Osteoblast (primary cell): ENCODE results near the gene DCLK2. TPM values are rescaled to one million over a fixed set of nuclear protein-coding genes. Genes with fewer than 3 reads are reported as not detected.

Experiments used
- DNase-seq: peaks from one replicate; pipeline ENCODE4 v3.0.0; 2011; ENCODE audit warnings: low spot score, mixed read lengths; ENCODE audit not compliant: insufficient read length; ENCODE audit errors: missing footprints
- H2AFZ ChIP-seq: 2 replicates; pipeline ENCODE4 v1.6.0; 2011; ENCODE audit warnings: mild to moderate bottlenecking, low read length
- H3K27ac ChIP-seq: 2 replicates; pipeline ENCODE4 v1.5.1; 2011; ENCODE audit warnings: mild to moderate bottlenecking, low read depth, low read length, moderate library complexity
- H3K27me3 ChIP-seq: 2 replicates; pipeline ENCODE4 v1.6.0; 2012; ENCODE audit warnings: mild to moderate bottlenecking, control low read depth, inconsistent platforms, low read length, moderate library complexity; ENCODE audit not compliant: insufficient read depth
- H3K36me3 ChIP-seq: 2 replicates; pipeline ENCODE4 v1.5.1; 2011; ENCODE audit warnings: mild to moderate bottlenecking, low read length, control low read depth, moderate library complexity; ENCODE audit not compliant: insufficient read depth
- H3K4me1 ChIP-seq: 2 replicates; pipeline ENCODE4 v1.5.1; 2011; ENCODE audit warnings: mild to moderate bottlenecking, low read length, control low read depth, moderate library complexity; ENCODE audit not compliant: insufficient read depth
- H3K4me2 ChIP-seq: 2 replicates; pipeline ENCODE4 v1.6.0; 2011; ENCODE audit warnings: mild to moderate bottlenecking, low read length; ENCODE audit not compliant: insufficient read depth
- H3K4me3 ChIP-seq: fragments of 200-600 bp; sonication (generic); 3 replicates; pipeline ENCODE4 v1.5.1; 2012; ENCODE audit warnings: mild to moderate bottlenecking, low read length, inconsistent platforms; ENCODE audit not compliant: insufficient read depth
- H3K79me2 ChIP-seq: 2 replicates; pipeline ENCODE4 v1.6.0; 2012; ENCODE audit warnings: mild to moderate bottlenecking, low read length, control low read depth, inconsistent platforms; ENCODE audit not compliant: insufficient read depth
- H3K9me3 ChIP-seq: 2 replicates; pipeline ENCODE4 v1.5.1; 2011; ENCODE audit warnings: low read depth, low read length, control low read depth
- H4K20me1 ChIP-seq: 2 replicates; pipeline ENCODE4 v1.6.0; 2012; ENCODE audit warnings: mild to moderate bottlenecking, low read length, control low read depth; ENCODE audit not compliant: insufficient read depth
- total RNA-seq: library from RNA; depleted of rRNA; stranded (reverse); fragments of >200 nt; gene quantifications from 2 replicates; pipeline ENCODE4 v1.2.3, GENCODE V29; 2012
- TF ChIP-seq, protein P1 (sequence below): IDR thresholded peaks from 2 replicates; pipeline ENCODE4 v1.5.1; 2011; ENCODE audit warnings: mild to moderate bottlenecking, low read depth, low read length, moderate library complexity; ENCODE audit errors: extremely low read depth

The DCLK2 gene
- total RNA-seq, 1 donor: 11.6 TPM

GRCh38 chr4:150136036-150136435 lies 57.8 kb downstream of the DCLK2 start:
- H2AFZ ChIP-seq: no peak overlapping the region
- TF ChIP-seq, protein P1, sequence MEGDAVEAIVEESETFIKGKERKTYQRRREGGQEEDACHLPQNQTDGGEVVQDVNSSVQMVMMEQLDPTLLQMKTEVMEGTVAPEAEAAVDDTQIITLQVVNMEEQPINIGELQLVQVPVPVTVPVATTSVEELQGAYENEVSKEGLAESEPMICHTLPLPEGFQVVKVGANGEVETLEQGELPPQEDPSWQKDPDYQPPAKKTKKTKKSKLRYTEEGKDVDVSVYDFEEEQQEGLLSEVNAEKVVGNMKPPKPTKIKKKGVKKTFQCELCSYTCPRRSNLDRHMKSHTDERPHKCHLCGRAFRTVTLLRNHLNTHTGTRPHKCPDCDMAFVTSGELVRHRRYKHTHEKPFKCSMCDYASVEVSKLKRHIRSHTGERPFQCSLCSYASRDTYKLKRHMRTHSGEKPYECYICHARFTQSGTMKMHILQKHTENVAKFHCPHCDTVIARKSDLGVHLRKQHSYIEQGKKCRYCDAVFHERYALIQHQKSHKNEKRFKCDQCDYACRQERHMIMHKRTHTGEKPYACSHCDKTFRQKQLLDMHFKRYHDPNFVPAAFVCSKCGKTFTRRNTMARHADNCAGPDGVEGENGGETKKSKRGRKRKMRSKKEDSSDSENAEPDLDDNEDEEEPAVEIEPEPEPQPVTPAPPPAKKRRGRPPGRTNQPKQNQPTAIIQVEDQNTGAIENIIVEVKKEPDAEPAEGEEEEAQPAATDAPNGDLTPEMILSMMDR: no peak

GRCh38 chr4:150136481-150136880 lies 58.2 kb downstream of the DCLK2 start:
- H3K27ac ChIP-seq: peak overlapping the region; percentile 29

More at GRCh38 chr4:150136036-150136435, 57.8 kb downstream of the DCLK2 start:
- no peaks in the 10 kb centered on the region for H3K27me3 ChIP-seq
- H3K27ac ChIP-seq: peak overlapping the region; percentile 29
- no peak for DNase-seq
- peak overlapping the region; percentile 44 for H3K4me2 ChIP-seq
- H3K4me1 ChIP-seq: peaks cover 46% of the 10 kb centered on the region
- no peaks in the 10 kb centered on the region for H3K9me3 ChIP-seq
- no peak overlapping the region for H3K4me3 ChIP-seq
- no peaks in the 10 kb centered on the region for H4K20me1 ChIP-seq
- no peaks in the 10 kb centered on the region for H3K36me3 ChIP-seq
- peaks cover 17% of the 10 kb centered on the region for H3K79me2 ChIP-seq

GRCh38 chr4:150139297-150139865 lies 61.1 kb downstream of the DCLK2 start:
- H3K27ac ChIP-seq: no peak overlapping the region
- no peak overlapping the region for H2AFZ ChIP-seq
- no peak overlapping the region for H3K4me2 ChIP-seq
- TF ChIP-seq, protein P1: no peak
- DNase-seq: peak; percentile 57
- H3K79me2 ChIP-seq: peaks cover 23% of the 10 kb centered on the region
- peaks cover 46% of the 10 kb centered on the region for H3K4me1 ChIP-seq
- no peaks in the 10 kb centered on the region for H3K9me3 ChIP-seq
- no peaks in the 10 kb centered on the region for H3K27me3 ChIP-seq
- no peak overlapping the region for H3K4me3 ChIP-seq
- no peaks in the 10 kb centered on the region for H3K36me3 ChIP-seq
- H4K20me1 ChIP-seq: no peaks in the 10 kb centered on the region

More at GRCh38 chr4:150136481-150136880, 58.2 kb downstream of the DCLK2 start:
- TF ChIP-seq, protein P1: no peak
- H3K79me2 ChIP-seq: peaks cover 17% of the 10 kb centered on the region
- no peaks in the 10 kb centered on the region for H3K9me3 ChIP-seq
- no peaks in the 10 kb centered on the region for H3K27me3 ChIP-seq
- no peak overlapping the region for H2AFZ ChIP-seq
- no peak for DNase-seq
- H3K4me3 ChIP-seq: no peak overlapping the region
- H3K36me3 ChIP-seq: no peaks in the 10 kb centered on the region
- peak overlapping the region; percentile 44 for H3K4me2 ChIP-seq
- peaks cover 46% of the 10 kb centered on the region for H3K4me1 ChIP-seq
- H4K20me1 ChIP-seq: no peaks in the 10 kb centered on the region

DNA sequence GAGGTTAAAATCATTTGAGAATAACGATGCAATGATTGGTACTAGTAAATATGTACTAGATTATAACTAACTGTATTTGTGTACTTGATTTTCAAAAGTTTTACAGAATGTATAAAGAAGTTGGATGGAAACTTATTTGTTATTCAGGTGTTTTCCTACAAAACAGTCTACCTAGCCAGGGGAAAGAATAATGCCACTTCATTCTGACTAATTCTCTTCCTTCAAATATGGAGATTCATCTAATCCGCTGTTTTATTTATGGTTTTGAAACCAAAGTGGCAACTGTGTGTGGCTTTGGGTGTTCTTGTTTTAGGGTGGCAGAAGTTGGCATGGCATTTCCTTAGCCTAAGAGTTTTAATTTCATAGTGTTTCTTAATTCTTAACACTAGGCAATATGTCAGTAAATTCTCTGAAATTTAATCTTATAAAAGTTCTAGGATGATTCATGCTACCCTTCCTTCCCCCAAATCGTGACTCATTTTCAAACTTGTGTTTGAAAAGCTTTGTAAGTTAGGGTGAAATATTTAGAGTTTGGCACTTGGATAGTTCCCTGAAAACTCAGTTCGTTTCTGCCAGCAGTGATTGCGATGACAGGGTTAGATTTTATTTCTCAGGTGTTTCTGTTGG lies 62.6 kb downstream of the DCLK2 start:
- no peaks in the 10 kb centered on the region for H3K27me3 ChIP-seq
- no peak overlapping the region for H2AFZ ChIP-seq
- H3K4me3 ChIP-seq: peak overlapping the region; percentile 46

More for the DNA sequence above, 62.6 kb downstream of the DCLK2 start:
- Histone ChIP-seq H3K36me3 (no peaks in the 10 kb centered on the region), H3K4me1 (peaks cover 46% of the 10 kb centered on the region), H3K79me2 (peaks cover 30% of the 10 kb centered on the region), H3K27ac (peak overlapping the region; percentile 31), H3K9me3 (no peaks in the 10 kb centered on the region), H3K4me2 (peak overlapping the region; percentile 70), H4K20me1 (no peaks in the 10 kb centered on the region)
- TF ChIP-seq, protein P1: no peak
- no peak for DNase-seq
